AML-193 (cell line): ENCODE results near the gene ARHGAP9.
"Not testable (repeated sequence)": the region's sequence is repeated elsewhere in the genome, so short reads cannot be mapped to it uniquely, and the experiment has no call there.

Experiments used
- DNase-seq, 2 experiments: peaks; one replicate each; lab custom pipeline; 2025; lab: John Stamatoyannopoulos, UW

The ARHGAP9 gene

GRCh38 chr12:57517187-57517586 is 37.5 kb upstream of the ARHGAP9 start:
- no peak for DNase-seq

DNA sequence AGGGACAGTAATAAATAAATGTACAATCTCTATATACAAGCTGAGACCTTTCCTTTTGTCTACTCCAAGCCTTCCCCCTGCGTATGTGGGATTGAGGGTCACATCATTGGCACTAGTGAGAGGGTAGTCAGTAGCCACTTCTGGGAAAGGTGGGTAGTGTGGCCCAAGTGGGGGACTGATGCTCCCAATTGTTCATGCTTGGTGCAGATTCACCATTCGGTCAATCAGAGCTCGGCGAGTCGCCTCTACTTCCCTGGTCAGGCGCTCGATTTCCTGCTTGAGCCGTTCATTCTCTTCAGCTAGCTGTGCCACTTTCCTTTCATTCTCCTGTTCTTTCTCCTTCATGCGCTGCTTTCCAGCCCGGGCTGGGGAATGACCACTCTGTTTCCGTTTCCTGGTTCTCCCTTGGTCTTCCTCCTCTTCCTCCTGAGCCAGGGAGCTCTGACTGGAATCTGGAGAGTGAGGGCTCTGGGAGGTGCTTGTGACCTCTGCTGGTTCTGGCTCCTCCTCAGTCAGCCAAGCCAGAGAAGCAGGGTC is 37.0 kb upstream of the ARHGAP9 start:
- no peak for DNase-seq

DNA sequence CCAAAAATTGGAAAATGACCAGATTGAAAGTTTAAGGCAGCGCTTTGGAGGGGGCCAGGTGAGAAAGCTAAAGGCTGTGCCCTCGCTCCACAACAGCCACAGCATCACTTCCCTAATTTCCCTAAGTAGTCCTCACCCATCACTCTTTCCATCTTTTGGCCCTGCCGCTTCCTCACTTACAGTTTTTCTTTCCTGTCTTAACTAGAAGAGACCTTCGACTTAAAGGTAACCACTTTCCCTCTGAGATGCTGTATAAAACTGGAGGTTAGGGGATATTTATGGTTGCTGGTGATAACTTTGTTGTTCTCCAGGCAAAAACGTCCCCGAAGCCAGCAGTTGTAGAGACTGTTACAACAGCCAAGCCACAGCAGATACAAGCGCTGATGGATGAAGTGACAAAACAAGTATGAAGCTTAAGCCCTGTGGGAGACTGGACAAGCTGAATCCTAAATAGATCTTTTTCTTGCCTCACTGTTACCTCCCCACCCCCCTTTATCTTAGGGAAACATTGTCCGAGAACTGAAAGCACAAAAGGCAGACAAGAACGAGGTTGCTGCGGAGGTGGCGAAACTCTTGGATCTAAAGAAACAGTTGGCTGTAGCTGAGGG is 36.4 kb upstream of the ARHGAP9 start:
- no peak for DNase-seq

- DNase-seq = no peak
Observed at GRCh38 chr12:57515408-57515933, 35.8 kb upstream of the ARHGAP9 start.

GRCh38 chr12:57514720-57515407 is 35.2 kb upstream of the ARHGAP9 start:
- no peak for DNase-seq

DNA sequence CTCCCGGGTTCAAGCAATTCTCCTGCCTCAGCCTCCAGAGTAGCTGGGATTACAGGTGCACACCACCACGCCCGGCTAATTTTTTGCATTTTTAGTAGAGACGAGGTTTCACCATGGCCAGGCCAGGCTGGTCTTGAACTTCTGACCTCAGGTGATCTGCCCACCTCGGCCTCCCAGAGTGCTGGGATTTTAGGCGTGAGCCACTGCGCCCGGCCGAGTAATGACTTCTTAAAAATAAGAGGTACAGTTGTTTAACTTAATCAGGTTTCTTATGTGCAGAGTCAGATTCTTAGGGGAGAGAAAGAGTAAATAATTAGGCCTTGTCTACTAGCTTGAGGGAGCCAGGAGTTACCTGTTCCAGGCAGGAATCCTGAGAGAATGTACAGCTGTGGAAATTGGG is 34.6 kb upstream of the ARHGAP9 start:
- DNase-seq = not testable (repeated sequence)

GRCh38 chr12:57513677-57514076 is 34.0 kb upstream of the ARHGAP9 start:
- not testable (repeated sequence) for DNase-seq

DNA sequence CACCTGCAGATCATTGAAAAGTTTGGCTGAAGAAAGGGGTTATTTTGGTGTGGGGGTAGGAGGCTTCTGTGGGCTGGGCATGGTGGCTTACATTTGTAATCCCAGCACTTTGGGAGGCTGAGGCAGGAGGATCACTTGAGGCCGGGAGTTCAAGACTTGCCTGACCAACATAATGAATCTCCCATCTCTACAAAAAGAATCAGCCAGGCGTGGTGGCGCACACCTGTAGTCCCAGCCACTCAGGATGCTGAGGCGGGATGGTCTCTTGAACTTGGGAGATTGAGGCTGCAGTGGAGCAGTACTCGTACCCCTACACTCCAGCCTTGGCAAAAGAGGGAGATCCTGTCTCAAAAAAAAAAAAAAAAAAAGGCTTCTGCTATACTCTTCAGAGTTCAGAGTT is 33.6 kb upstream of the ARHGAP9 start:
- no peak for DNase-seq

GRCh38 chr12:57512665-57513064 is 33.0 kb upstream of the ARHGAP9 start:
- no peak for DNase-seq

DNA sequence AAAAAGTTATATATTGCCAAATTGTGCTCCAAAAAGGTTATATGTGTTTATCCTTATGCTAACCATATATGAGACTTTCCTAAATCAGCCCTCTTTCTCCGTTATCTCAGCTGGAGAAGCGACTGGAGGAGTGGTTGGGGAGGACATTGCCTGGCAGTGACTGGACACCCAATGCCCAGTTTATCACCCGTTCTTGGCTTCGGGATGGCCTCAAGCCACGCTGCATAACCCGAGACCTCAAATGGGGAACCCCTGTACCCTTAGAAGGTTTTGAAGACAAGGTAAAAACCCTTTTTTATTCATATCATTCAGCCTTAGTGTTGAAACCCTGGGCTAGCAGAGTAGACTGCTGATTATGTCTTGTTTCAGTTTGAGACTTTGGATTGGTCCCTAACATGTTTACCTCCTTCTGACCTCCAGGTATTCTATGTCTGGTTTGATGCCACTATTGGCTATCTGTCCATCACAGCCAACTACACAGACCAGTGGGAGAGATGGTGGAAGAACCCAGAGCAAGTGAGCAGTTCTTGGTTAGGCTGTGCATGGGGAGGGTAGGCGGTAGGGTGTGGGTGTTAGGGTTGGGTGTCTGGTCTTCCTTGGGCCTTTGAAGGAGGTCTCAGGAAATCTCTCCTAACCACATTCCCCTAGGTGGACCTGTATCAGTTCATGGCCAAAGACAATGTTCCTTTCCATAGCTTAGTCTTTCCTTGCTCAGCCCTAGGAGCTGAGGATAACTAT is 32.1 kb upstream of the ARHGAP9 start:
- no peak for DNase-seq

DNA sequence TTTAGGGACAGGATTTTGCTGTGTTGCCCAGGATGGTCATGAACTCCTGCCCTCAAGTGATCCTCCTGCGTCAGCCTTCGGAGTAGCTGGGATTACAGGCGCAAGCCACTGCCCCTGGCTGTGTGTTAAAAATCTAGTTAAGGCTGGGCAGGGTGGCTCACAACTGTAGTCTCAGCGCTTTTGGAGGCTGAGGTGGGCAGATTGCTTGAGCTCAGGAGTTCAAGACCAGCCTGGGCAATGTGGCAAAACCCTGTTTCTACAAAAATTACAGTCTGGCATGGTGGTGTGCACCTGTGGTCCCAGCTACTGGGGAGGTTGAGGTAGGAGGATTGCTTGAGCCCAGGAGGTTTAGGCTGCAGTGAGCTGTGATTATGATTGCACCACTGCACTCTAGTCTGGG is 31.5 kb upstream of the ARHGAP9 start:
- no peak for DNase-seq

DNA sequence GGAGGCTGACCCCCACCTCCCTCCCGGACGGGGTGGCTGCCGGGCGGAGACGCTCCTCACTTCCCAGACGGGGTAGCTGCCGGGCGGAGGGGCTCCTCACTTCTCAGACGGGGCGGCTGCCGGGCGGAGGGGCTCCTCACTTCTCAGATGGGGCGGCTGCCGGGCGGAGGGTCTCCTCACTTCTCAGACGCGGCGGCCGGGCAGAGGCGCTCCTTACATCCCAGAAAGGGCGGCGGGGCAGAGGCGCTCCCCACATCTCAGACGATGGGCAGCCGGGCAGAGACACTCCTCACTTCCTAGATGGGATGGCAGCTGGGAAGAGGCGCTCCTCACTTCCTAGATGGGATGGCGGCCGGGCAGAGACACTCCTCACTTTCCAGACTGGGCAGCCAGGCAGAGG is 28.1 kb upstream of the ARHGAP9 start:
- not testable (repeated sequence) for DNase-seq

DNA sequence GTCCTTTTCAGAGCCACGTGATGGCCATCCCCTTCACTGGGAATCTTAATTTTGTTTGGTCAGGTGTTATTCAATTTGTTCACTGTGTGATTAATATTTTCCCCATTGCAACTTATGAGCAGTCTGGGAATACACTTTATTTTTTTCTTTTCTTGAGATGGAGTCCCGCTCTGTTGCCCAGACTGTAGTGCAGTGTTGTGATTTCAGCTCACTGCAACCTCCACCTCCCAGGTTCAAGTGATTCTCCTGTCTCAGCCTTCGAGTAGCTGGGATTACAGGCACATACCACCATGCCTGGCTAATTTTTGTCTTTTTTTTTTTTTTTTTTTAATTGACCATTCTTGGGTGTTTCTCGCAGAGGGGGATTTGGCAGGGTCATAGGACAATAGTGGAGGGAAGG is 26.9 kb upstream of the ARHGAP9 start:
- not testable (repeated sequence) for DNase-seq

DNA sequence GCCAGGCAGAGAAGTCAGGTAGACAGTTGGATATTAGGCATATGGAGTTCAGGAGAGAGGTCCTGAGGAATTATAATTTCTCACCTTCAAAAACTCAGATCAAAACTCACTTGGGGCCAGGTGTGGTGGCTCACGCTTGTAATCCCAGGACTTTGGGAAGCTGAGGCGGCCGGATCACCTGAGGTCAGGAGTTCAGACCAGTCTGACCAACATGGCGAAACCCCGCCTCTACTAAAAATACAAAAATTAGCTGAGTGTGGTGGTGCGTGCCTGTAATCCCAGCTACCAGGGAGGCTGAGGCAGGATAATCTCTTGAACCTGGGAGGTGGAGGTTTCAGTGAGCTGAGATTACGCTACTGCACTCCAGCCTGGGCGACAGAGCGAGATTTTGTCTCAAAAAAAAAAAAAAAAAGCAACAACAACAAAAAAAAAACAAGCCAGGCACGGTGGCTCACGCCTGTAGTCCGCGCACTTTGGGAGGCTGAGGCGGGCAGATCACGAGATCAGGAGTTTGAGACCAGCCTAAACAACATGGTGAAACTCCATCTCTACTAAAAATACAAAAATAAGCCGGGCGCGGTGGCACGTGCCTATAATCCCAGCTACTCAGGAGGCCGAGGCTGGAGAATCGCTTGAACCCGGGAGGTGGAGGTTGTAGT is 22.8 kb upstream of the ARHGAP9 start:
- DNase-seq = not testable (repeated sequence)

- no peak for DNase-seq
Observed at GRCh38 chr12:57500213-57500612, 20.5 kb upstream of the ARHGAP9 start.

DNA sequence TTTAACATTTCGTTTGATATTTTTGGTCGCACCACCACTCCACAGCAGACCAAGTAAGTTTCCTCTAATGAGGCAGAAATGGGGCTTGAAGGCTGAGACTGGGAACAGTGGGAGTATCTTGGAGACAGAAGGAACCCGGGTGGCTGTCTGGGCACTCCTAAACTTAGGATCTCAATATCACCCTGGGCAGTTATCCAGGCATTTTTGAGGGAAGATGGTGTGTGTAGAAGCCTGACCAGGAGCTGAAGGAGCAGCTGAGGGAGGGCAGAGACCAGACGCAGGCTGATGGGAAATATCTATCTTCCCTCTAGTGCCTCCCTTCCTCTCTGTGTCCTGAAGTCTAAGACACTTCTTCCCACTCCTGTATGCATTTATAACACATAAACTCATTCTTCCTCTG is 18.9 kb upstream of the ARHGAP9 start:
- DNase-seq = no peak

- DNase-seq = no peak
Observed at GRCh38 chr12:57498132-57498502, 18.5 kb upstream of the ARHGAP9 start.

- no peak for DNase-seq
Observed at GRCh38 chr12:57497223-57498131, 17.8 kb upstream of the ARHGAP9 start.

- no peak for DNase-seq
Observed at GRCh38 chr12:57496822-57497221, 17.2 kb upstream of the ARHGAP9 start.

GRCh38 chr12:57495051-57495701 is 15.5 kb upstream of the ARHGAP9 start:
- DNase-seq = not testable (repeated sequence)
